Hepatocyte (in vitro differentiated cells): ENCODE results near the gene MTG2.

Source experiments
- CTCF ChIP-seq: fragments of 200-600 bp; sonication (generic); IDR thresholded peaks from 2 replicates; pipeline ENCODE4 v1.5.1; 2016; ENCODE audit warnings: antibody characterized with exemption, mild to moderate bottlenecking; ENCODE audit not compliant: poor library complexity
- EZH2 ChIP-seq: fragments of 200-600 bp; sonication (generic); IDR thresholded peaks from 2 replicates; pipeline ENCODE4 v1.6.1; 2016; ENCODE audit warnings: antibody characterized with exemption, mild to moderate bottlenecking, borderline replicate concordance
- EZH2phosphoT487 ChIP-seq: fragments of 200-600 bp; sonication (generic); IDR thresholded peaks from one replicate; pipeline ENCODE4 v1.6.1; 2018; ENCODE audit warnings: antibody characterized with exemption, mild to moderate bottlenecking, low read depth, moderate library complexity; ENCODE audit not compliant: unreplicated experiment, severe bottlenecking

- TF ChIP-seq CTCF (no peak), EZH2 (no peak), EZH2phosphoT487 (no peak)
Observed at GRCh38 chr20:62195075-62195405, 12.2 kb downstream of the MTG2 start.
